CD4-positive, alpha-beta T cell treated with Interleukin-12 subunit alpha and Interleukin-12 subunit beta, for 1 hour (primary cell): ENCODE results near the gene ADAMTS17.
"Not testable (repeated sequence)": the region's sequence is repeated elsewhere in the genome, so short reads cannot be mapped to it uniquely, and the experiment has no call there.

Experiments used
- DNase-seq: peaks from one replicate; pipeline ENCODE4 v3.0.0-alpha.2; 2020

The ADAMTS17 gene

GRCh38 chr15:100101426-100102089 lies 240.2 kb downstream of the ADAMTS17 start:
- DNase-seq, result no peak

GRCh38 chr15:100100926-100101325 lies 240.8 kb downstream of the ADAMTS17 start:
- no peak for DNase-seq

- no peak for DNase-seq
These were observed 241.8 kb downstream of the ADAMTS17 start for GRCh38 chr15:100099976-100100375.

GRCh38 chr15:100098705-100099104 lies 243.1 kb downstream of the ADAMTS17 start:
- DNase-seq, result no peak

GRCh38 chr15:100097342-100098127 lies 244.2 kb downstream of the ADAMTS17 start:
- no peak for DNase-seq

- DNase-seq, result no peak
These were observed 245.1 kb downstream of the ADAMTS17 start for GRCh38 chr15:100096700-100097099.

- no peak for DNase-seq
These were observed 245.6 kb downstream of the ADAMTS17 start for GRCh38 chr15:100096248-100096600.

GRCh38 chr15:100095541-100096247 lies 246.1 kb downstream of the ADAMTS17 start:
- no peak for DNase-seq

- no peak for DNase-seq
These were observed 247.7 kb downstream of the ADAMTS17 start for GRCh38 chr15:100094127-100094510.

- DNase-seq, result no peak
These were observed 248.3 kb downstream of the ADAMTS17 start for GRCh38 chr15:100093211-100094126.

- DNase-seq, result no peak
These were observed 249.7 kb downstream of the ADAMTS17 start for GRCh38 chr15:100092034-100092433.

- DNase-seq, result no peak
These were observed 251.4 kb downstream of the ADAMTS17 start for GRCh38 chr15:100090411-100090810.

GRCh38 chr15:100084042-100084821 lies 257.5 kb downstream of the ADAMTS17 start:
- DNase-seq, result not testable (repeated sequence)

GRCh38 chr15:100083572-100083971 lies 258.2 kb downstream of the ADAMTS17 start:
- no peak for DNase-seq

GRCh38 chr15:100082761-100083402 lies 258.9 kb downstream of the ADAMTS17 start:
- DNase-seq, result no peak

GRCh38 chr15:100081454-100081853 lies 260.3 kb downstream of the ADAMTS17 start:
- no peak for DNase-seq

GRCh38 chr15:100078511-100079220 lies 263.1 kb downstream of the ADAMTS17 start:
- DNase-seq, result no peak

- no peak for DNase-seq
These were observed 266.5 kb downstream of the ADAMTS17 start for GRCh38 chr15:100075229-100075628.

- DNase-seq, result no peak
These were observed 267.8 kb downstream of the ADAMTS17 start for GRCh38 chr15:100073982-100074381.

GRCh38 chr15:100066521-100067280 lies 275.1 kb downstream of the ADAMTS17 start:
- not testable (repeated sequence) for DNase-seq
